ENCODE data around the gene ACAP1.

DNA sequence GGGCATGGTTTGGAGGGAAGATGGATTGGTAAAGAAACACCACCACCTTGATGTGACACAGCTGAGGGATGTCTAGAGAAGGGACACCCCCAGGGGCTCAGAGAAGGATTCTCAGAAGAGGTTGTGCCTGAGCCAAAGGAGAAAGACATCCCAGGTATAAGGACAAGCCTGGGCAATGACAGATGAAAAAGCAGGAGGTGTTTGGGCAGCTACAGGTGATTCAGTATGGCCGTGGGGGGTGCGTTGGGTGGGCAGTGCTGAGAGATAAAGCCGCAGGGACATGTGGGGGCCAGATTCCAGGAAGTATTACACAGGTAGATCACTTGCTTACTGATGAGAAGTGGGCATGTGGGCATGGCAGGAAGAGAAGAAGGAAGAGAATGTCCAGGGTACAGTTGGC is 25.6 kb downstream of the ACAP1 start:
- TF ChIP-seq, protein P1, sequence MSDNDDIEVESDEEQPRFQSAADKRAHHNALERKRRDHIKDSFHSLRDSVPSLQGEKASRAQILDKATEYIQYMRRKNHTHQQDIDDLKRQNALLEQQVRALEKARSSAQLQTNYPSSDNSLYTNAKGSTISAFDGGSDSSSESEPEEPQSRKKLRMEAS (IDR thresholded peaks at IDR 0.05; ENCODE audit: low read depth, low read length), result no peak
- TF ChIP-seq, protein P2, sequence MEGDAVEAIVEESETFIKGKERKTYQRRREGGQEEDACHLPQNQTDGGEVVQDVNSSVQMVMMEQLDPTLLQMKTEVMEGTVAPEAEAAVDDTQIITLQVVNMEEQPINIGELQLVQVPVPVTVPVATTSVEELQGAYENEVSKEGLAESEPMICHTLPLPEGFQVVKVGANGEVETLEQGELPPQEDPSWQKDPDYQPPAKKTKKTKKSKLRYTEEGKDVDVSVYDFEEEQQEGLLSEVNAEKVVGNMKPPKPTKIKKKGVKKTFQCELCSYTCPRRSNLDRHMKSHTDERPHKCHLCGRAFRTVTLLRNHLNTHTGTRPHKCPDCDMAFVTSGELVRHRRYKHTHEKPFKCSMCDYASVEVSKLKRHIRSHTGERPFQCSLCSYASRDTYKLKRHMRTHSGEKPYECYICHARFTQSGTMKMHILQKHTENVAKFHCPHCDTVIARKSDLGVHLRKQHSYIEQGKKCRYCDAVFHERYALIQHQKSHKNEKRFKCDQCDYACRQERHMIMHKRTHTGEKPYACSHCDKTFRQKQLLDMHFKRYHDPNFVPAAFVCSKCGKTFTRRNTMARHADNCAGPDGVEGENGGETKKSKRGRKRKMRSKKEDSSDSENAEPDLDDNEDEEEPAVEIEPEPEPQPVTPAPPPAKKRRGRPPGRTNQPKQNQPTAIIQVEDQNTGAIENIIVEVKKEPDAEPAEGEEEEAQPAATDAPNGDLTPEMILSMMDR (IDR thresholded peaks at IDR 0.05; ENCODE audit: low read depth, low read length), result no peak
- TF ChIP-seq POLR2A (IDR thresholded peaks at IDR 0.05; ENCODE audit: extremely low read depth, insufficient read length), result no peak
- no peak for TF ChIP-seq MYC (IDR thresholded peaks at IDR 0.05; ENCODE audit: low read depth, low read length)
